ENCODE data around the gene NPLOC4.

Gene NPLOC4

DNA sequence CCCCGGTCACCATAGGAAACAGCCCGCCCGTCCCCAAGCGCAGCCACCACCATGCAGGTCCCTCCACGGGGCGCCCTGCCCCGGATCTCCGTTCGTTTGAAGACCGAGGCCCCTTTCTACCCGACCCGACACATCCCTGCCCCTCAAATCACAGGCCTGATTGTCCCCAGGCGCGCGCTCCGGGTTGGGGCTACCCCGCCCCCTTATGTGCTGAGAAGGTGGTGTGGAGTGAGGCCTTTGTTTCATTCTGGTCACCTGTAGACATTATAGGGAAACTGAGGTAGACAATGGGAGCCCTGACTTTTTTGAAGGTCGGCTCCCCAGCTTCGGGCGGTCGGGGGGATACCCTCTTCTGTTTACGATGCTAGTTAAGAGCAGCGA, 123.5 kb downstream of the NPLOC4 start:
- Histone ChIP-seq H3K4me3 (replicated peaks; ENCODE audit: low read depth, low read length) (peak overlapping the region; percentile 89), H3K36me3 (ENCODE audit: control insufficient read depth, insufficient read depth, low read length) (peaks cover 28% of the 10 kb centered on the region)
- peak; percentile 82 for DNase-seq (ENCODE audit: extremely low read depth, insufficient read length)

DNA sequence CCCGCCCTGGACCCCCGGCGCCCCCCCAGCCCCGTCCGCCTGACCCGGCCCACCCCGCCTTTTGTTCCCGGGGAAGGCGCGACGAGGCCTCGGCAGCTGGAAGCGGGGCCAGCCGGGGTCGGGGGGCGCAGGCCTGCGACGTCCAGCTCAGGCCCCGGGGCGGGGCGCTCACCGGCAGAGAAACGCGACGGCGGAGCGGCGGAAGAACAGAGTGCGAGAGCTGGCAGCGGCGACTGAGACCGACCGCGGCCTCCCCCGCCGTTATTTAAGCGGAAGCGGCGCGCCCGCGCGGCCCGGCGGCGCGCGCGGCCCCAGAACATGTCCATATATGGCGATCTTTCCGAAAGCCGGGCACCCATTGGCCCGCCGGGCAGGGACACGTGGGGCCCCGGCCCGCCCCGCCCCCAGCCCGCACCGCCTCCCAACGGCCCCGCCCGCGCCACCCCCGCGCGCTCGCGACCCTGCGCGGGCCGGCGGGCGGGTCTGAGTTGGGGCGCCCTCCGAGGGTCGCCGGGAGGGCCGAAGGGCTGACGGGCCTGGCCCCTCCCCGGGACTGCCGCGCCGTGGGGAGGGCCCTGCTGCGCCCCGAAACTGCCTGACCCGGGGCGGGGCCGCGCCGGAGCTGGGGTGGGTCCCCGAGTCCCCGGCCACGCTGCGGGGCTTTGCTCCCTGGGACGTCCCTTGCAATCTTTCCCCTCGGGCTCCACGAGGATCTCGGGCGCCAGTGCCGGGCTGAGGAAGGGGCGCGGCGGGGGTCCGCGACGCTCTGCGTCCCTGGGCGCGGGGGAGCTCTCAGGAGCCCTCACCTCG, 124.1 kb downstream of the NPLOC4 start, which contains the start of gene ACTG1:
ACTG1 (minus strand) TSS at position 238 of the 810 bp plus-strand sequence. CDS start 445 bp downstream, outside the sequence.
- DNase-seq (ENCODE audit: extremely low read depth, insufficient read length) = peak; percentile 96
- H3K36me3 ChIP-seq (ENCODE audit: control insufficient read depth, insufficient read depth, low read length) = peaks cover 28% of the 10 kb centered on the region
- TF ChIP-seq, protein P1, sequence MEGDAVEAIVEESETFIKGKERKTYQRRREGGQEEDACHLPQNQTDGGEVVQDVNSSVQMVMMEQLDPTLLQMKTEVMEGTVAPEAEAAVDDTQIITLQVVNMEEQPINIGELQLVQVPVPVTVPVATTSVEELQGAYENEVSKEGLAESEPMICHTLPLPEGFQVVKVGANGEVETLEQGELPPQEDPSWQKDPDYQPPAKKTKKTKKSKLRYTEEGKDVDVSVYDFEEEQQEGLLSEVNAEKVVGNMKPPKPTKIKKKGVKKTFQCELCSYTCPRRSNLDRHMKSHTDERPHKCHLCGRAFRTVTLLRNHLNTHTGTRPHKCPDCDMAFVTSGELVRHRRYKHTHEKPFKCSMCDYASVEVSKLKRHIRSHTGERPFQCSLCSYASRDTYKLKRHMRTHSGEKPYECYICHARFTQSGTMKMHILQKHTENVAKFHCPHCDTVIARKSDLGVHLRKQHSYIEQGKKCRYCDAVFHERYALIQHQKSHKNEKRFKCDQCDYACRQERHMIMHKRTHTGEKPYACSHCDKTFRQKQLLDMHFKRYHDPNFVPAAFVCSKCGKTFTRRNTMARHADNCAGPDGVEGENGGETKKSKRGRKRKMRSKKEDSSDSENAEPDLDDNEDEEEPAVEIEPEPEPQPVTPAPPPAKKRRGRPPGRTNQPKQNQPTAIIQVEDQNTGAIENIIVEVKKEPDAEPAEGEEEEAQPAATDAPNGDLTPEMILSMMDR (IDR thresholded peaks at IDR 0.05; ENCODE audit: insufficient read depth, low read length, poor library complexity, severe bottlenecking) = no peak
- peak within 1 kb of the TSS; percentile 89 for H3K4me3 ChIP-seq (replicated peaks; ENCODE audit: low read depth, low read length)
- H3K27me3 ChIP-seq (replicated peaks; ENCODE audit: control insufficient read depth, insufficient read depth, low read length) = no peaks in the 10 kb centered on the region

More for the DNA sequence above, 123.5 kb downstream of the NPLOC4 start:
- TF ChIP-seq, protein P1 (IDR thresholded peaks at IDR 0.05; ENCODE audit: insufficient read depth, low read length, poor library complexity, severe bottlenecking) = no peak
- no peaks in the 10 kb centered on the region for H3K27me3 ChIP-seq (replicated peaks; ENCODE audit: control insufficient read depth, insufficient read depth, low read length)

DNA sequence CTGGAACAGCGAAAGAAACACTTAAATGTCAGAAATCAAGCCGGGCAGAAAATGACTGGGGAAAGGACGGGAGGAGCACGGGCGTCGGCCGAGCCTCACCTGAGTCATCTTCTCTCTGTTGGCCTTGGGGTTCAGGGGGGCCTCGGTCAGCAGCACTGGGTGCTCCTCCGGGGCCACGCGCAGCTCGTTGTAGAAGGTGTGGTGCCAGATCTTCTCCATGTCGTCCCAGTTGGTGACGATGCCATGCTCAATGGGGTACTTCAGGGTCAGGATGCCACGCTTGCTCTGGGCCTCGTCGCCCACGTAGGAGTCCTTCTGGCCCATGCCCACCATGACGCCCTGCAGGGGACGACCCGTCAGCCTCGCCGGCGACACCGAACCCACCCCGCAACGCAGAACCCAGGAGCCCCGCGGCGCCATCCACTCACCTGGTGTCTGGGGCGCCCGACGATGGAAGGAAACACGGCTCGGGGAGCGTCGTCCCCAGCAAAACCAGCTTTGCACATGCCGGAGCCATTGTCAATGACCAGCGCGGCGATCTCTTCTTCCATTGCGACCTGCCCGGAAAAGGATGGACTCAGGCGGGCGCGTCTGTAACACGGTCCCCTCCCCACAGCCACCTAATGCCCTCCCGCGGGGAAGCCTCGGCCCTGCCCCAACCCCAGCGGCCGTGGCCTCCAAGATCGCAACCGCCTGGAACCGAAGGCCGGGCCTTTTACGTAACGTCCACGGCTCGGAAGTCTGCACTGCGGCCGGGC, 124.9 kb downstream of the NPLOC4 start:
- no peaks in the 10 kb centered on the region for H3K27me3 ChIP-seq (replicated peaks; ENCODE audit: control insufficient read depth, insufficient read depth, low read length)
- peaks cover 28% of the 10 kb centered on the region for H3K36me3 ChIP-seq (ENCODE audit: control insufficient read depth, insufficient read depth, low read length)
- TF ChIP-seq, protein P1 (IDR thresholded peaks at IDR 0.05; ENCODE audit: insufficient read depth, low read length, poor library complexity, severe bottlenecking) = no peak
- peak overlapping the region; percentile 83 for H3K4me3 ChIP-seq (replicated peaks; ENCODE audit: low read depth, low read length)
- DNase-seq (ENCODE audit: extremely low read depth, insufficient read length) = peak; percentile 57

DNA sequence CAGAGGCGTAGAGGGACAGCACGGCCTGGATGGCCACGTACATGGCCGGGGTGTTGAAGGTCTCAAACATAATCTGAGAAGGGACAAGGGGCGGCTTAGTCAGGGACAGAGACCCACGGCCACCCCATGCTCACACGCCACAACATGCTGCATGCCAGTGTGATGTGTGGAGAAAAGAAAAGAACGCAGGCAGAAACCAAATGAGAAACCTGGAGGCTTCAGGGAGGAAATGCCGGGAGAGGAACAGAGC, 125.4 kb downstream of the NPLOC4 start:
- no peak for DNase-seq (ENCODE audit: extremely low read depth, insufficient read length)
- Histone ChIP-seq H3K4me3 (replicated peaks; ENCODE audit: low read depth, low read length) (peak overlapping the region; percentile 83), H3K36me3 (ENCODE audit: control insufficient read depth, insufficient read depth, low read length) (peaks cover 28% of the 10 kb centered on the region), H3K27me3 (replicated peaks; ENCODE audit: control insufficient read depth, insufficient read depth, low read length) (no peaks in the 10 kb centered on the region)
- TF ChIP-seq, protein P1 (IDR thresholded peaks at IDR 0.05; ENCODE audit: insufficient read depth, low read length, poor library complexity, severe bottlenecking) = no peak

DNA sequence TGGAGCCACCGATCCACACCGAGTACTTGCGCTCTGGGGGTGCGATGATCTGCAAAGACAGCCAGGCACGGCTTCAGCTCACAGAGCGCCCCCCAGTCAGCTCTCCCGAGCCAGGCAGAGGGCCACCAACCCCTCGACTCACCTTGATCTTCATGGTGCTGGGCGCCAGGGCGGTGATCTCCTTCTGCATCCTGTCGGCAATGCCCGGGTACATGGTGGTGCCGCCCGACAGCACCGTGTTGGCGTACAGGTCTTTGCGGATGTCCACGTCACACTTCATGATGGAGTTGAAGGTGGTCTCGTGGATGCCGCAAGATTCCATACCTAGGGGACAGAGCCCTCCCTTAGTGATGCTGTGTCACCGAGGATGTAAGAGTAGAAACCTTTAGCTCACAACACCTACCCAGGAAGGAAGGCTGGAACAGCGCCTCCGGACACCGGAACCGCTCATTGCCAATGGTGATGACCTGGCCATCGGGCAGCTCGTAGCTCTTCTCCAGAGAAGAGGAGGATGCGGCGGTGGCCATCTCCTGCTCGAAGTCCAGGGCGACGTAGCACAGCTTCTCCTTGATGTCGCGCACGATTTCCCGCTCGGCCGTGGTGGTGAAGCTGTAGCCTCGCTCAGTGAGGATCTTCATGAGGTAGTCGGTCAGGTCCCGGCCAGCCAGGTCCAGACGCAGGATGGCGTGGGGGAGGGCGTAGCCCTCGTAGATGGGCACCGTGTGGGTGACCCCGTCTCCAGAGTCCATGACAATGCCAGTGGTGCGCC, 125.9 kb downstream of the NPLOC4 start:
- H3K36me3 ChIP-seq (ENCODE audit: control insufficient read depth, insufficient read depth, low read length) = peaks cover 28% of the 10 kb centered on the region
- TF ChIP-seq, protein P1 (IDR thresholded peaks at IDR 0.05; ENCODE audit: insufficient read depth, low read length, poor library complexity, severe bottlenecking) = no peak
- H3K27me3 ChIP-seq (replicated peaks; ENCODE audit: control insufficient read depth, insufficient read depth, low read length) = no peaks in the 10 kb centered on the region
- no peak for DNase-seq (ENCODE audit: extremely low read depth, insufficient read length)
- H3K4me3 ChIP-seq (replicated peaks; ENCODE audit: low read depth, low read length) = peak overlapping the region; percentile 83

Measured in GM06990 (cell line).